ENCODE results near the gene SOX14. TPM values are rescaled to one million over a fixed set of nuclear protein-coding genes. Genes with fewer than 3 reads are reported as not detected.

SOX14 gene
- total and polyA plus RNA-seq, 4 donors = 0.30 to 2.7 (median 0.65) TPM

DNA sequence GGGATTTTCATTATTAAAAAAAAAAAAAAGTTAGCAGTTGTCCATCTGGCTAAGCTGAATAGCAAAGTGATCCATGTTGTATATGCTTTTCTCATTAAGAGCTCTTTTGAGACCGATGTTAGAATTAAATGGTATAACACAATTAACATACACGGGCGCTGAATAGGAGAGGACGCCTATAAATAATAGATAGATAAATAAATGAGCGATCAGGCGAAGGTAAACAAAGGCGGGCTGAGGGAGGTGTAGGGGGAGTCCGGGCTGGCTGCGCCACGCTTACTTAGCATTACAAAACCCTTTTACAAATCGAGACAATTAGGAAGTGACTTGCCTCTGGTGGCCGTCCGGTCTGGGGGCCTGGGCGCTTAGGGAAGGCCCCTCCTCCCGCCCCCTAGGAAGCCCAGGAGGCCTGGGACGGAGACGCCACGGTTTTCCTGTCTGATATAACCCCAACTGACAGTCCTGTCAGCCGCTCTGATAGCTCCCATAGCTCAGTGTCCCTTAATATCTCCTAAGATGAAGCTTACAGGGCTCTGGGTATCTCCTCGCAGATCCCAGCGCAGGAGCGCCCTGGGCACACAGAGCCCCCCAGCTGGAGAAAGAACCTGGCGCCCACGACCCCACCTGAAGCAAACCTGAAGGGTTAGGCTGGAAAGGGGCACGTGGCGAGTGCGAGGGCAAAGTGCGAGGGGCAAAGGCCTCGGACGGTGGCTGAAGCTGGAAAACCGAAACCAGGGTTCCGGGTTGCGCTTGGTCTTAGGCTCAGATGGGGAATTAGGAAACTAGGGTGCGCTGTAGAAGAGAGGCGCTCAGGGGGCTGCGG is 3.6 kb downstream of the SOX14 start:
- WGBS (ENCODE audit: insufficient coverage) = under 1% methylated on average over 27 of the region's 36 CpGs
- H3K4me3 ChIP-seq (ENCODE audit: low read depth, low read length) = peak overlapping the region; percentile 22
- H3K27me3 ChIP-seq (ENCODE audit: control insufficient read depth, insufficient read depth, low read length) = peaks cover 100% of the 10 kb centered on the region
- DNase-seq (ENCODE audit: low read depth in 4 of 6, low spot score in 6 of 6) = peak in 2 of 6 donors; percentile 26 to 38
- no peaks in the 10 kb centered on the region for H3K9me3 ChIP-seq (ENCODE audit: control insufficient read depth, insufficient read depth, low read length)
- H3K36me3 ChIP-seq (ENCODE audit: control insufficient read depth, insufficient read depth, low read length) = no peaks in the 10 kb centered on the region
- peaks cover 70% of the 10 kb centered on the region for H3K4me1 ChIP-seq (ENCODE audit: control insufficient read depth, insufficient read depth, low read length)
- H3K27ac ChIP-seq (ENCODE audit: low read depth, low read length) = no peak overlapping the region

DNA sequence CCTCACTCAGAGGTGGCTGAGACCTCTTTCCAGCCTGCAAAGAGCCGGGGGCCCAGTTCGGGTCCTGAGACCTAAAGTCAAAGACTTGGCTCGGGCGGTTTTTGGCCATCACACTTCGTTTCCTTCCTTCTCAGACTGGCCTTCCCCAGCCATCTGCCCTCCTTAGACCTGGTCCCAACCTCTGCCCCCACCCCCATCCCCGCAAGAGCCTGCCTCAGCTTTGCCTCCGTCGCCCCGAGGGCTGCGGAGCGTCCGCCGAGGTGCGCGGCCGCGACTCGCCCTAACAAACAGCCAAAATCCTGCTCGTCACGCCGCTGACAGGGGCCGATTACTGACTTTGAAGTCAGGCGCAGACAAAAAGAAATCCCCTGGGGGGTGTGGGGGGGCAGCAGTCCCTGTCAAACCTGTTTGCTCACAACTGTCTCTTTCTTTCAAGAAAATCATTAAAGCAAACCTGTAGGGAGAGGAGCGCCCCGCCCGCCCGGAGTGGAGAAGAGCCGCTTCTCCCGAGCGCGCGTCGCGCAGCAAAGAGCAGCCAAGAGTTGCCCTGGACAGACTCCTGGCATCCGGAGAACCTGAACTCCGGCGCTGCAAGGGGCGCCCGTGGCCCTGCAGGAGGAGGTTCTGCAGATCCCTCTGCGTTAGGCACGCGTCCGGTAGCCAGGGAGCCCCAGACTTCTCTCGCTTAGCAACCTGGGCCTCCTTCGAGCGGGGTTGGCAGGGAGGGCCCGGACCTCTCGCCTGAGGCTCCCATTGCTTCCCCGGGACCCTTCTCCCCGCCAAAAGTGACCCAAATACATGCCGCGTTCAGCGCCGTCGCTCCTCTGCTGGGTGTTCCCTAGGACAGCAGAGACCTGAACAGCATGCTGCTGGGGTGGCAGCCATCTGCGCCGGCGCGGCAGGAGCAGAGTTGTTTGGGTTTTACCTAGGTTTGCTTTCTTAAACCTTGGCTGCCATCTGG is 4.5 kb downstream of the SOX14 start:
- no peaks in the 10 kb centered on the region for H3K36me3 ChIP-seq (ENCODE audit: control insufficient read depth, insufficient read depth, low read length)
- no peaks in the 10 kb centered on the region for H3K9me3 ChIP-seq (ENCODE audit: control insufficient read depth, insufficient read depth, low read length)
- peaks cover 99% of the 10 kb centered on the region for H3K27me3 ChIP-seq (ENCODE audit: control insufficient read depth, insufficient read depth, low read length)
- peak overlapping the region; percentile 22 for H3K4me3 ChIP-seq (ENCODE audit: low read depth, low read length)
- WGBS (ENCODE audit: insufficient coverage) = 1% methylated on average over 54 of the region's 59 CpGs
- H3K27ac ChIP-seq (ENCODE audit: low read depth, low read length) = no peak overlapping the region
- H3K4me1 ChIP-seq (ENCODE audit: control insufficient read depth, insufficient read depth, low read length) = peaks cover 61% of the 10 kb centered on the region
- peak in 2 of 6 donors; percentile 30 to 41 for DNase-seq (ENCODE audit: low read depth in 4 of 6, low spot score in 6 of 6)

DNA sequence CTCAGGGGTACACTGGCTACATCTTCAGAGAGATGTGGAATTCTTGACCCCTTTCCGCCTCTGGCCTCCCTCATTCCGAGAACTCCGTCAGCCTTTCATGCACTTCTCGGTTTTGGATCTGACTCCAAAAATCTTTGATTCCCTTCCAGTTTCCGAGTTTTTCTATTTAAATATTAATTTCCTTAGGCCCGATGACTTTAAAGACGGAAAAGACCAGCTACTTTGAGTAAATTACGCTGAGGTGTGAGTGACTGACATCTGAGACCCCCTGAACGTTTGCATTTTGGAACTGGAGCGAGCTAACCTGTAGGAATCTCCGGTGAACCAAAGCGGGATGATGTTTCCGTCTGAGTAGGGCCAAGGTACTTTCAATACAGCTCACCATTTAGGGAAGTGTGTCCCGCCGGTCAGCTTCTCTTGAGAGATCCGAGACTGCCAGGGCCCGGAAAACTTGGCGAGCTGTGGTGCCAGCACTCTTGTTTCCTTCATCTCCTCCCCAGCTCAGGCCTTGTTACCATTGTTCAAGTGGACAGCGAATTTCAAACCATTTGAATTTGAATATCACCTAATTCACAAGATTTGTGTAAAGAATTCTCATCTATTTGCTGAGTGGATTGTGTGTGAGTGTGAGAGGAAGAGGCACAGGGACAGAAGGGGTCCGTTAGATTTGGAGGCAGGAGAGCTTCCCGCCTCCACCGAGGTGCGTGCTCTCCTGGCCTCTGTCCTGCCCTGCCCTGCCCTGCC is 5.4 kb downstream of the SOX14 start:
- peaks cover 53% of the 10 kb centered on the region for H3K4me1 ChIP-seq (ENCODE audit: control insufficient read depth, insufficient read depth, low read length)
- peak in 2 of 6 donors; percentile 5 to 21 for DNase-seq (ENCODE audit: low read depth in 4 of 6, low spot score in 6 of 6)

GRCh38 chr3:137770066-137770834 is 6.1 kb downstream of the SOX14 start:
- Histone ChIP-seq H3K4me1 (ENCODE audit: control insufficient read depth, insufficient read depth, low read length) (peaks cover 46% of the 10 kb centered on the region), H3K27me3 (ENCODE audit: control insufficient read depth, insufficient read depth, low read length) (peaks cover 98% of the 10 kb centered on the region), H3K9me3 (ENCODE audit: control insufficient read depth, insufficient read depth, low read length) (no peaks in the 10 kb centered on the region), H3K27ac (ENCODE audit: low read depth, low read length) (no peak overlapping the region), H3K36me3 (ENCODE audit: control insufficient read depth, insufficient read depth, low read length) (no peaks in the 10 kb centered on the region), H3K4me3 (ENCODE audit: low read depth, low read length) (no peak overlapping the region)
- peak in 1 of 6 donors; percentile 14 for DNase-seq (ENCODE audit: low read depth in 4 of 6, low spot score in 6 of 6)
- WGBS (ENCODE audit: insufficient coverage) = 1% methylated on average over 38 of the region's 40 CpGs

More for the DNA sequence above, 5.4 kb downstream of the SOX14 start:
- no peak overlapping the region for H3K27ac ChIP-seq (ENCODE audit: low read depth, low read length)
- no peaks in the 10 kb centered on the region for H3K9me3 ChIP-seq (ENCODE audit: control insufficient read depth, insufficient read depth, low read length)
- H3K4me3 ChIP-seq (ENCODE audit: low read depth, low read length) = no peak overlapping the region
- H3K36me3 ChIP-seq (ENCODE audit: control insufficient read depth, insufficient read depth, low read length) = no peaks in the 10 kb centered on the region
- peaks cover 99% of the 10 kb centered on the region for H3K27me3 ChIP-seq (ENCODE audit: control insufficient read depth, insufficient read depth, low read length)
- WGBS (ENCODE audit: insufficient coverage) = 10% methylated on average over 16 of the region's 23 CpGs

DNA sequence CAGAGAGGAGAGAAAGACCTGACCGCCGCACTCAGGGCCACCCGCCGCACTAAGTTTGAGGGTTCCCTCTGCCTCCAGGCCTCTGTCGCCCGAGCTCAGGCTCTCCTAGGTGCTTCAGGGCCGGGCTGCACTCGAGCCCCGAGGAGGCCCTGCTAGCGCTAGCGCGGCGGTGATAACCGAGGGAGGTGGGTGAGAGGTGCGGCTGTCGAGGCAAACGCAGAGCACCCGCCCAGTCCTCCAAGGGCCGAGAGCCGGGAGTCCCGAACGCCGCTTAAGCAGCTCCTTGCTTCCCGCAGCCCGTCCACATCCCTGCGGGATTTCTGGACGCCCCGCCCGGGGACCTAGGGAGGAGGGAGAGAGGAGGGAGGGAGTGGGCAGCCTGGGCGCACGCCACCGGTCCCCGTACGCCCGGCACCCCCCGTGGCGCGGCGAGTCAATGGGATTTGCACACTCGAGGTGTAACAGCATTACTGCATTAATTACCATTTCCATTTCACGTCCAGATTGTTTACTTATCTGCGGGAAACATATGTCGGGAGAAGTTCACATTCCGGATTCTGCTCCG is 6.8 kb downstream of the SOX14 start:
- WGBS (ENCODE audit: insufficient coverage) = under 1% methylated on average over 27 of the region's 45 CpGs
- no peak overlapping the region for H3K4me3 ChIP-seq (ENCODE audit: low read depth, low read length)
- H3K36me3 ChIP-seq (ENCODE audit: control insufficient read depth, insufficient read depth, low read length) = no peaks in the 10 kb centered on the region
- no peaks in the 10 kb centered on the region for H3K9me3 ChIP-seq (ENCODE audit: control insufficient read depth, insufficient read depth, low read length)
- H3K27ac ChIP-seq (ENCODE audit: low read depth, low read length) = no peak overlapping the region
- H3K27me3 ChIP-seq (ENCODE audit: control insufficient read depth, insufficient read depth, low read length) = peaks cover 98% of the 10 kb centered on the region
- DNase-seq (ENCODE audit: low read depth in 4 of 6, low spot score in 6 of 6) = peak in 1 of 6 donors; percentile 43
- peaks cover 44% of the 10 kb centered on the region for H3K4me1 ChIP-seq (ENCODE audit: control insufficient read depth, insufficient read depth, low read length)

- H3K4me3 ChIP-seq (ENCODE audit: low read depth, low read length) = no peak overlapping the region
- under 1% methylated on average over 42 of the region's 53 CpGs for WGBS (ENCODE audit: insufficient coverage)
- peaks cover 96% of the 10 kb centered on the region for H3K27me3 ChIP-seq (ENCODE audit: control insufficient read depth, insufficient read depth, low read length)
- no peak overlapping the region for H3K27ac ChIP-seq (ENCODE audit: low read depth, low read length)
- H3K9me3 ChIP-seq (ENCODE audit: control insufficient read depth, insufficient read depth, low read length) = no peaks in the 10 kb centered on the region
- DNase-seq (ENCODE audit: low read depth in 4 of 6, low spot score in 6 of 6) = peak in 2 of 6 donors; percentile 16 to 33
- H3K36me3 ChIP-seq (ENCODE audit: control insufficient read depth, insufficient read depth, low read length) = no peaks in the 10 kb centered on the region
- peaks cover 44% of the 10 kb centered on the region for H3K4me1 ChIP-seq (ENCODE audit: control insufficient read depth, insufficient read depth, low read length)
Measured at GRCh38 chr3:137771401-137772213, 7.5 kb downstream of the SOX14 start.

DNA sequence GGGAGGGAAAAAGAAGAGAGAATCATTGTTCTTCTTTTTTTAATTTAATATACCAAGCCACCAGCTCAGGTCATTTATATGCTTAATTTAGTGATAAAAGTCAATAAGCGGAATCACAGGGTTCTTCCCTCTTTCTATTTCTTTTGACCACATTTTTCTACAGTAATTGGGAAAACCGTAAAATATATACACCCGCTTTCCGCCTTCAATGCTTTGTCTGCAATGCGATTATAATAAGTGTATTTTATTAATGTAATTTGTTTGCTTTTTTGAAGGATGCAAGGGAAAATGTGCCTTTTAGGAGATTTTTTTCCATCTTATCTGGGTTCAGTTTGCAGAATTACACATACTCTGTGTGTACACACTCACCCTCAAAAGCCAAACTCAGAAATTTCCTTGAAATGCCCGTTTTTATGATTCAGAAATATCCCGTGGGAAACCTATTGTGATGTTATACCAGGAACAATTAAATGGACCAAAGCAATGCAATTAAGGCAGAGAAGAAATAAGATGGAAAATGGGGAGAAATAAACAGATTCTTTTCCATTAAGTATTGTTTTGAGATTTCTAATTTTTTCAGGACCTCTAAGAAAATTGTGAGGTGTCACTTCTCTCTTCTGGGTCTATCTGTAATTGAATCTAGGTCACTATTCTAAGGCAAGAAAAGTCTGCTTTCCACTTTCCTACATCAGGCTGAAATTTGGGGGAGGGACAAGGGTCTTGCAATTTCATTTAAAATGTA is 8.3 kb downstream of the SOX14 start:
- peaks cover 94% of the 10 kb centered on the region for H3K27me3 ChIP-seq (ENCODE audit: control insufficient read depth, insufficient read depth, low read length)
- H3K4me3 ChIP-seq (ENCODE audit: low read depth, low read length) = no peak overlapping the region
- H3K27ac ChIP-seq (ENCODE audit: low read depth, low read length) = no peak overlapping the region
- H3K9me3 ChIP-seq (ENCODE audit: control insufficient read depth, insufficient read depth, low read length) = no peaks in the 10 kb centered on the region
- H3K4me1 ChIP-seq (ENCODE audit: control insufficient read depth, insufficient read depth, low read length) = peaks cover 44% of the 10 kb centered on the region
- H3K36me3 ChIP-seq (ENCODE audit: control insufficient read depth, insufficient read depth, low read length) = no peaks in the 10 kb centered on the region
- no CpG with 5 or more reads among the region's 7 CpGs for WGBS (ENCODE audit: insufficient coverage)
- DNase-seq (ENCODE audit: low read depth in 4 of 6, low spot score in 6 of 6) = peak in 2 of 6 donors; percentile 26 to 55
